ENCODE results near the gene NNT. TPM values are rescaled to one million over a fixed set of nuclear protein-coding genes. Genes with fewer than 3 reads are reported as not detected.

The NNT gene
- total and polyA plus RNA-seq, 2 of the 8 experiments (the other 6 are each of a cell fraction or from before 2014, with no cell fraction given), result 11.0 to 22.2 TPM

DNA sequence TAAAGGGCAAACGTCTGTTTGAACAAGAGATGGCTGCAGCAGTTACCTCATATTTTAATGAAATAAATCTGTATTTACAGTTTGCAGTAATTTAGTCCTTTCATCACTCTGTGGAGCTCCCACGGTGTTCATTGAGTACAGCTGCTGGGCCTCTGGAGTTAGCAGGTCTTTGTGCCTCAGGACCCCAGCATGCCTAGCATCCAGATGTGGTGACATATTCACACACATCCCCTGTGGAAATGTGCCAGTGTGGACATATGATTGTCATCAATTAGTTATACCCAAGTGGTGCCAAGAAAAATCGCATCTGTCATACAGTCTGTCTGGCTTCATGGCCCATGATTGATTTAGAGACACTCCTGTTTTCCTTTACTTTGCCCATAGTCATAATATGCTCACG lies 77.3 kb downstream of the NNT start:
- Histone ChIP-seq H2BK15ac (ENCODE audit: low read length) (no peak overlapping the region), H3K23ac (ENCODE audit: insufficient read length) (no peak overlapping the region), H3K4ac (replicated peaks; ENCODE audit: insufficient read length, low read depth, low read length) (no peak overlapping the region), H3K36me3 (ENCODE audit: control insufficient read depth in 2 of 4, insufficient read depth in 4 of 4, low read length in 3 of 4) (no peaks in the 10 kb centered on the region), H3K56ac (replicated peaks; ENCODE audit: insufficient read length, low read depth, low read length) (no peak overlapping the region), H2BK120ac (replicated peaks; ENCODE audit: low read depth, low read length) (no peak overlapping the region), H4K91ac (replicated peaks; ENCODE audit: insufficient read length, low read length) (no peak overlapping the region), H3K23me2 (ENCODE audit: low read depth, low read length) (no peaks in the 10 kb centered on the region), H2AK5ac (ENCODE audit: low read depth, low read length) (no peak overlapping the region), H4K8ac (ENCODE audit: extremely low read depth, insufficient read depth, low read length) (no peak overlapping the region), H3K4me2 (ENCODE audit: insufficient read depth in 1 of 2, low read depth in 2 of 2, low read length in 2 of 2) (no peak overlapping the region), H4K5ac (ENCODE audit: insufficient read length, low read depth, low read length) (no peak overlapping the region), H2AFZ (ENCODE audit: low read length) (no peak overlapping the region), H2BK20ac (ENCODE audit: low read length) (no peak overlapping the region), H3K4me1 (replicated peaks in 1 of 4; ENCODE audit: control insufficient read depth in 3 of 4, insufficient read depth in 4 of 4, low read length in 3 of 4) (no peaks in the 10 kb centered on the region), H3K4me3 (ENCODE audit: extremely low read depth in 1 of 4, insufficient read depth in 2 of 4, low read depth in 3 of 4, low read length in 4 of 4) (no peak overlapping the region), H2BK12ac (ENCODE audit: low read depth, low read length) (no peak overlapping the region), H3K27ac (ENCODE audit: low read depth, low read length) (no peak overlapping the region), H3K27me3 (replicated peaks in 1 of 4; ENCODE audit: control insufficient read depth in 3 of 4, extremely low read depth in 1 of 4, insufficient read depth in 3 of 4, low read length in 3 of 4) (no peaks in the 10 kb centered on the region), H3K14ac (ENCODE audit: insufficient read length) (no peak overlapping the region), H3K9me3 (ENCODE audit: insufficient read depth in 2 of 2, low read depth in 1 of 2, low read length in 1 of 2) (no peaks in the 10 kb centered on the region), H3K9ac (replicated peaks in 1 of 4; ENCODE audit: extremely low read depth in 1 of 4, low read depth in 3 of 4, low read length in 3 of 4) (no peak overlapping the region), H4K20me1 (replicated peaks in 1 of 2; ENCODE audit: control insufficient read depth in 1 of 2, insufficient read depth in 2 of 2, low read length in 2 of 2) (peaks cover 0 to 3% of the 10 kb centered on the region in 2 experiments), H3K79me2 (ENCODE audit: control insufficient read depth in 1 of 2, insufficient read depth in 2 of 2, low read length in 2 of 2) (no peaks in the 10 kb centered on the region), H3K18ac (ENCODE audit: extremely low read depth, low read length) (no peak overlapping the region), H3K79me1 (ENCODE audit: low read depth, low read length) (no peaks in the 10 kb centered on the region), H2BK5ac (ENCODE audit: low read depth, low read length) (no peak overlapping the region)
- ChIA-PET POLR2A (ENCODE audit: partially characterized antibody) (no interaction called here), CTCF (ENCODE audit: partially characterized antibody) (no interaction called here)
- FAIRE-seq (no peak), DNase-seq (ENCODE audit: low read depth in 1 of 2, low spot score in 2 of 2) (no peak)
- 95% methylated on average over 4 of the region's 4 CpGs; no CpG with 5 or more reads in 1 of the 2 experiments for WGBS, 2 experiments (ENCODE audit: extremely low coverage in 1 of 2, insufficient coverage in 1 of 2, insufficient read length in 1 of 2, insufficient replicate concordance in 2 of 2, low coverage in 1 of 2, low lambda C conversion rate in 2 of 2, missing lambda C conversion rate in 1 of 2)
- TF ChIP-seq CREB1 (IDR thresholded peaks at IDR 0.05), result no peak
- TF ChIP-seq, protein P1, sequence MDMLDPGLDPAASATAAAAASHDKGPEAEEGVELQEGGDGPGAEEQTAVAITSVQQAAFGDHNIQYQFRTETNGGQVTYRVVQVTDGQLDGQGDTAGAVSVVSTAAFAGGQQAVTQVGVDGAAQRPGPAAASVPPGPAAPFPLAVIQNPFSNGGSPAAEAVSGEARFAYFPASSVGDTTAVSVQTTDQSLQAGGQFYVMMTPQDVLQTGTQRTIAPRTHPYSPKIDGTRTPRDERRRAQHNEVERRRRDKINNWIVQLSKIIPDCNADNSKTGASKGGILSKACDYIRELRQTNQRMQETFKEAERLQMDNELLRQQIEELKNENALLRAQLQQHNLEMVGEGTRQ (IDR thresholded peaks at IDR 0.05; ENCODE audit: low read length), result no peak
